HG03066 (cell line): ENCODE data around the gene RLN1.
"Not testable (repeated sequence)": the region's sequence is repeated elsewhere in the genome, so short reads cannot be mapped to it uniquely, and the experiment has no call there.

Experiments
- ATAC-seq: cut with Tn5 transposase; IDR thresholded peaks from one replicate; pipeline ENCODE4 v1.9.1; 2021; ENCODE audit warnings: low read depth; ENCODE audit not compliant: unreplicated experiment

The RLN1 gene

DNA sequence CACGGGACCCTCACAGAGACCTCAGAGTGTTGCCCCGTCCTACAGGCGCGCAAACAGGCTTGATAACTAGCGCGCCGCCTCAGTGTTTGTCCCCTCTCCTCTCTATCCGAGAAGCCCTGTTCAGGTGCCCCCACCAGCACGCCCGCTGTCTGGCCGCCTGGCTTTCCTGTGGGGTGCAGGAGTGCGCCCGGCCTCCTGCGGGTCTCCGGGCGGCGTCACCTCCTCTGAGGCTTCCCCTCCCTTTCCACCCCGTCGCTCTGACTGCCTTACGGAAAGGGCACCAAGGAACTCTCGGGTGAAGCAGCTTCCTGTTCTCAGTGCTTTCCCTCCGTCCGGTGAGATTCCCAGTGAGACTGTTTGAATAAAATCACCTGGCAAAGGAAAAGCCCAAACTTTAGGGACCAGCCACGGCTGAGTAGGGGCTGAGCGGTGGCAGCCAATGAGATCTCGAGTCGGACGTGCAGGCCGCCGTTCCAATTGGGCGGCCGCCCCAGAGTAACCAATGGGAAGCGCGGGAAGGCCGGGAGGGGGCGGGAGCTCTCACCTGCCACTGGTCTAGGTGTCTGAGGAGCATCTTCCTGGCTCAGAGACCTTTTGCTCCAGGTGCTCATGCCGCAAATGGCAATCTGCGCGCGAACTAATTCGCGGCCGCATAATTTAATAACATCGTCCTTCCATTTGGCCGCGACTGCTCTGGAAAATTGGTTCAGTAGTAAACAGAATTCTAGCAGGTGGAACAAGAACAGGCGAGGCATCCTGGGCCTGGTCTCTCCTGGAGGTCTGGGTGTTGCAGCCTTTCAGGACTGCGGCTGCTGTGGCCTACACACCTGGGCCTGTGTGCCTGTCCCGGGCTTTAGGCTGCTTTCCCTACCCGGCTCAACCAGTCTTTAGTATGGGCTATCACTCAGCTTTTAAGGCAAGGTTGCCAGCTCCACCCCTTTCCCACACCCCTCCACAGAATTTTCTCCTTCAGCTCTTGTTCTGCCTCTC lies at the start of gene RLN1:
RLN1 (minus strand) TSS at position 885 of the 990 bp plus-strand sequence; CDS start at position 755, 130 bp downstream.
- peak; percentile 99 for ATAC-seq

DNA sequence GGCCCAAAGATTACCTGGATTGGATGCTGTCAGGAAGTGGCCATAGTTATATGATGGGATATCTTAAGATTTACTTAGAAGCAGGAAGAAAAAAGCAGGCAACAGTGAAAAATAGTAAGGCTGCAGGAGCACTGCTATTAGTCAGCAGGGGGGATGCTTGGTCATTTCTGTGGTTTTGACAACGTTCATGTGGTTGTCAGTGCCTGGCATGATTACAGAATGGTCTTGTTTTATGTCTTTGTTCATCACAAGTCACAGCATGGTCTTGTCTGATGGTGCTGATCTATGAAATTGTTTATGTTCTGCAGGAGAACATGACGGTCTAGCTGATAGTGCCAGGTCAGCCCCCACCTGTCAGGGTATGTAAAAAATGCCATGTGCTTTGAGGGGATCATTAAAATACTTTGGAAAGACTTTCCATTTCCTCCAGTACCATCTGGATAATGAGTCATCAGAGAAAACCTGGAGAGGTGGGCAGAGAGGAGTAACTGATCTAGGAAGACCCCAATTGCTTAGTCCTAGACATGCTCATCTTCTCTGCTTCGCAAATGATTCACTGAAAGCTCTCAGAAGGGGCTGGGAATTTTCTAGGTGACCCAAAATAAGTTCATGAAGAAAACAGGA lies 49.5 kb upstream of the RLN1 start:
- no peak for ATAC-seq

DNA sequence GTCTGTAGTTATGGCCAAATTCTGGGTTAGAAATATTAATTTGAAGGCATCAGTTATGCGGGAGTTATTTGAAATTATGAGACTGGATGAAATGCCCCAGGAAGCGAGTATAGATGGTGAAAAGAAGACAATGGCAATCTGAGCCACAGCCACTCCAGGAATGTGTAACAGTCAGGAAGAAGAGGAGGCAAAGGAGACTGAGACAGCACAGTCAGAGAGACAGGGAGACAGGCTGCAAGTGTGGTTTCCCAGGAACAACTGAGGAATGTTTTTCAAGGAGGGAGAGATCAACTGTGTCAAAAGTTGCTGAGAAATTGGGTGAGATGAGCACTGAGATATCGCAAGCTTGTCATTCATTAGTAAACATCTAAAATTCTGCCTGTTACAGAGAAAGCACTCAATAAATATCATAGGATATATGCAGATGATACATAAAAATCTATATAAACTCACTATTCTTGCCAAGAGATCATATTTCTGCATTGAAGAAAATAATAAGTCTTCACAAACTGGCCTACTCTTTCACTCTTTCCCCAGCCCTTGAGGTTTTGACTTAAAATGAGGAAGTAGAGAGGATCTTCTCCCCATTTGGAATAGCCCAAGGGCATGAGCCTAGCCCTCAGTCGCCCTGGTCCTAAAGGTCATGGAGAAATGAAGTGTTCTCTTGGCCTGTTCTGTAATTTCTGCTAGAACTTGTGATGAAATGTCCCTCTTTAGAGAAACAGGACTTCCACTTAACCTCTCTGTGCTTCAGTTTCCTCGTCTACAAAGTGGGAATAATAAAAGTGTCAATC lies 48.5 kb upstream of the RLN1 start:
- ATAC-seq = no peak

DNA sequence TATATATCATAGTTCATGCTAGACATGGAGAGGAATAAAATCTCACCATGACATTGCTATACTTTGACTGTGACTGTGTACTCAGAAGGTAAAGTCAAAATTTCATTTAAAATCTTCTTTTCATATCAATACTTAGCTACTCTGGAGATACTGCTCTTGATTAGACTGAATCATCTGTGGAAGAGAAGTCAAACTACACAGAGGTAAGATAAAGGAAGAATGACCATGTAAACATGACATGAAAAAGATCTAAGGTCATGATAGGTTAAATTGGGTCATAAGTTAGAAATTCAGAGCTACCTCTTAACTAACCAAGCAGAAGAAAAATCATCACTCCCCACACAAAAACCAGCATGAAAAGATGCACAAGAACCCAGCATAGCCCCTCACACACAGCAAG lies 44.8 kb upstream of the RLN1 start:
- ATAC-seq = no peak

GRCh38 chr9:5382479-5382878 lies 42.8 kb upstream of the RLN1 start:
- no peak for ATAC-seq

- no peak for ATAC-seq
Observed at GRCh38 chr9:5375790-5376477, 36.3 kb upstream of the RLN1 start.

DNA sequence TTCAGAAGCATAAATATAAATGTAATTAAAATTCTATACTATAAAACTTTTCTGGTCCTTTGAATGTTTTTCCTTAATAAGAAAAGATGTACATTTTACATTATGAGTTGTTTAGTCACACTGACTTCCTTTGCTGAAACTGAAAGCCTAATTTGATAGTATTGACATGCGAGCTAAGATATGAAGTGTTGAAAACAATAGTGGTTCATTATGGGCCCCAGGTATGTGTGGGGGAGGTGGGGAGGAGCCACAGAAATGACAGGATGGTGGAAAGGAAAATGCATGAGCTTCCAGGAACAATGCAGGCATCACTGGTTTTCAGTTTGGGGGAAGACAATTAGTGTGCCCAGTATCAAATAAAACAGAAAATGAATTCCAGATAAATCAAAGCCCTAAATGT lies 35.4 kb upstream of the RLN1 start:
- ATAC-seq = no peak

DNA sequence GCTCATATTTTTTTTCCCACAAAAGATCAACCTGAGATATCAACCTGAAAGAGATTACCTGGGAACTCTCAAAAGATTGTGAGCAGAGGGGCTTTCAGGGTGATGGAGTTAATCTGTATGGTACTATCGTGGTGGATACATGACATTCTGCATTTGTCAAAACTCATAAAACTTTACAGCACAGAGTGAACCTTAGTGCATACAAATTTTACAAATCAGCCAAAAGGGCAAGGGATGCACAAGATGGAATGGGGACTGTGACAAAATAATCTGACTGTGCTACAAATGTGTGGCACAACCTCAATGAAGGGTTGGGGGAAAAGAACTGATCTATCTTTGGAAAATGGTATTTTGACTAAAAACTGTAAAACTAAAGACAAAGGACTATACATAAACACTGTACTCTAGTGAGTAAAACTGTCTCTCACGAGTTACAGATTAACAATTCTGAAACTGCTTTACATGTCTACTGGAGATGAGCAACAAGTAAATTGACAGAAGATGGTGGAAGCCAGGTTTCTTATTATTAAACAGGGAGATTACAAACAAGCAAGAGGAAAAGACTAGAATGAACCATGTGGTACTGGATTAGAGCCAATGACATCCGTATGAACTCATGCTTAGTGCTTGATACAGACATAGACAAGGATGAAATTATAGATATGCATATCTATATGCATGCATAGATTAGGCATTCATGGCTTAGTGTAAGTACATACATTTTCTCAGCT lies 24.8 kb upstream of the RLN1 start:
- peak; percentile 93 for ATAC-seq

DNA sequence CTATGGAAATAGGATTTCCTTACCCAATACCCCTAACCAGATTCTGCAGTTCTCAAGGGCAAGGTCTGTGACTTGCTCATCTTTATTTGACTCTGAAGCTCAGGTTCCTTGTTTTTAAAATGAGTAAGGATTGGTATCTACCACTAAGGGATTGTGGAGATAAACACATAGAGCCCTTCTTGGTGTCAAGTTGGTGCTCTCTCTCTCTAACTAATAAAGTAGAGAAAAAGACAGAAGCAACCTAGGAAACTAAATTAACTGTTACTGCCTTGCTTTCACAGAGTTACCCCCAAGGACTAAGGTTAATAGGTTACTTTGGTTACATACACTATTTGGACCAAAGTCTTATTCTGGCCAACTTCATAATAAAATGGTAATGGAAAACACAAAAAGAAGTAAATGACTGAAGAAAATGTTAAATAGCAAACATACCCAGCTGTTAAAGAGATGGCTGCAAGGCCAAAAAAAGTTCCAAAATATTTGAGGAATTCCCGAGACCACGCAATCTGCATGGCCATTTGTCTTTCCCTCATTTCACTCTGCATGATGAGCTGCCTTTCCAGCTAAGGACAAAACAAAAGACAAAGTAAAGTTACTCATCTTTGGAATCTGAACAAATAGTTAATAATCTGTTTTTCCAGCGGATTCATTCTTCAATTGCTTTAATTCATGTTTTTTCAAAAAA lies 21.8 kb upstream of the RLN1 start:
- no peak for ATAC-seq

GRCh38 chr9:5360341-5360740 lies 20.7 kb upstream of the RLN1 start:
- ATAC-seq = no peak

DNA sequence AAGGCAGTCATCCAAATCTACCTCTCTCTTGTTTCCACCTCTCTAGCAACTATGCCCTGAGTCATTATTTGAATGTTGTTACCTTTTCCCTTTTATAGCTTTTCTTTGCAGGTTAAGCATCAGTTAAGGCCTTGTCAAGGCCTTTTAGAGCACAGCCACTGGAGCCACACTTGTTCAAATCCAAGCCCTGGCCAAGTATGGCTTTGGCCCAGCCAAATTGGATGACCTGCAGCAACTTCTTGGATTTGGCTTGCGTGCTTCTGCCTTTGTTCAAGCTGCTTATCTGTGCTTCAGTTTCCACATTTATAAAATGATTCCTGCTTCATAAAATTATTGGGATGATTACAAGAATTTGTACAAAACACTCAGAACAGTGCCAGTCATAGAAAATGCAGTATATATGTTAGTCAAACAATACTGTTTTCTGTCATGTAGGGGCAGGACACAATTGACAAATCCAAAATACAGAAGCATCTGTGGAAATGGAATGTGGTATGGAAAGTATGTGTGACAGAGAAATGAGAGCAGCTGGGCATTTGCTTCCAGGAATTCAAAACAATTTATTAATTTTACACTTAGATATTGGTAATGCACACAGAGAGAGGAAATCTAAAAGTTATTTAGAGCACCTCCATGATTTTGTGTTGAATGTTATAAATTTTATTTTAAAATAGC lies 17.9 kb upstream of the RLN1 start:
- no peak for ATAC-seq

- no peak for ATAC-seq
Observed at GRCh38 chr9:5355817-5356216, 16.1 kb upstream of the RLN1 start.

GRCh38 chr9:5355226-5355625 lies 15.6 kb upstream of the RLN1 start:
- no peak for ATAC-seq

DNA sequence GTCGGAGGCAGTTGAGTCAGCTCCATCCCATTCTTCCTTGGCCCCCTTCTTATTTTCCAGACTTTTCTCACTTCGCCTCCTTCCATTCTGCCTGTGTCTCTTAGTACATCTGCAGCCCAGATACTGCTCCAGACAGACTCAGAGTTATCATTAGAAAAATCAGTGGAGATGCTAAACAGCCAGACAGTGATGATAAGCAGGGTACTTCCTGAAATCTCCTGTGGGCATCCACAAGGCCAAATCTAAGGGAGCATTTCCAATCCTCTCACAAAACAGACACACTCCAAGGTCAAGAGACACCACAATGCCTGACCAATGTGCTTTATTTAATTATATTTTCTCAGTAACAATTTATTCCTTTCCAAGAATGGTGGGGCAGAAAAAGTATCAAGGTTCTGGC lies 14.5 kb upstream of the RLN1 start:
- ATAC-seq = no peak

- ATAC-seq = no peak
Observed at GRCh38 chr9:5352637-5353248, 13.1 kb upstream of the RLN1 start.

DNA sequence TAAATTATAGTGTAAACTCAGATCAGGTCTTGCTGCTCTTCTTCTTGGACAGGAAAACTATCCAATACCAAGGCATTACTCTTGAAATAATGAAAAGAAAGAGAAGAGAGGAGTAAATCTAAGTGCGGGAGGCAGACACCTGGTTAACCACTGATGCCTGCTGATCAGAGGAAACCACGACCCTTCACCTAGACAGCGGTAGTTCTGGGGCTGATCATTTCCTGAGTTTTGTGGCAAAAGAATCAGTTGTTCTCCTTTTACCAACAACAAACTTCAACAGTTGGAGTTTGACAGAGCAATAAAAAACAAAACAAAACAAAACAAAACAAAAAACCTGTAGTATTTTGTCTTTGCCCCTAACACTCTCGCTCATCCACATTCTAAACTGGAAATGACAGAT lies 3.0 kb downstream of the RLN1 start:
- ATAC-seq = no peak

DNA sequence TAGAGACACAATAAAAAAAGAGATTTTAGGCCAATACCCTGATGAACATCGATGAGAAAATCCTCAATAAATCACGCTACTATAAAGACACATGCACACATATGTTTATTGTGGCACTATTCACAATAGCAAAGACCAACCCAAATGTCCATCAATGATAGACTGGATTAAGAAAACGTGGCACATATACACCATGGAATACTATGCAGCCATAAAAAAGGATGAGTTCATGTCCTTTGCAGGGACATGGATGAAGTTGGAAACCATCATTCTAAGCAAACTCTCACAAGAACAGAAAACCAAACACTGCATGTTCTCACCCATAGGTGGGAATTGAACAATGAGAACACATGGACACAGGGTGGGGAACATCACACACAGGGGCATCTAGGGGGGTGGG lies 8.4 kb downstream of the RLN1 start:
- not testable (repeated sequence) for ATAC-seq

GRCh38 chr9:5326893-5327548 lies 12.7 kb downstream of the RLN1 start:
- ATAC-seq = no peak
